Smooth muscle cell (in vitro differentiated cells): ENCODE results near the gene TMED3. TPM values are rescaled to one million over a fixed set of nuclear protein-coding genes. Genes with fewer than 3 reads are reported as not detected.

Source experiments
- DNase-seq: peaks from one replicate; lab custom pipeline; 2025; ENCODE audit not compliant: unreplicated experiment; lab: John Stamatoyannopoulos, UW
- H2AFZ ChIP-seq: fragments of 200-600 bp; sonication (generic); 2 replicates; pipeline ENCODE4 v1.6.0; 2016; ENCODE audit warnings: antibody characterized with exemption, low read depth, mild to moderate bottlenecking
- H3F3A ChIP-seq: fragments of 200-600 bp; sonication (generic); 2 replicates; pipeline ENCODE4 v1.6.0; 2017; ENCODE audit warnings: antibody characterized with exemption, low read depth
- H3K27ac ChIP-seq: fragments of 200-600 bp; sonication (generic); 2 replicates; pipeline ENCODE4 v1.5.1; 2016; ENCODE audit warnings: low read depth, mild to moderate bottlenecking
- H3K27me3 ChIP-seq: fragments of 200-600 bp; sonication (generic); 2 replicates; pipeline ENCODE4 v1.6.1; 2016; ENCODE audit warnings: low read depth, mild to moderate bottlenecking
- H3K36me3 ChIP-seq: fragments of 200-600 bp; sonication (generic); 2 replicates; pipeline ENCODE4 v1.5.1; 2016; ENCODE audit warnings: low read depth
- H3K4me1 ChIP-seq: fragments of 200-600 bp; sonication (generic); 2 replicates; pipeline ENCODE4 v1.5.1; 2016; ENCODE audit warnings: low read depth
- H3K4me2 ChIP-seq: fragments of 200-600 bp; sonication (generic); 2 replicates; pipeline ENCODE4 v1.6.0; 2016; ENCODE audit warnings: mild to moderate bottlenecking
- H3K4me3 ChIP-seq: fragments of 200-600 bp; sonication (generic); 2 replicates; pipeline ENCODE4 v1.5.1; 2016; ENCODE audit warnings: mild to moderate bottlenecking
- H3K79me2 ChIP-seq: fragments of 200-600 bp; sonication (generic); 2 replicates; pipeline ENCODE4 v1.6.0; 2016; ENCODE audit warnings: low read depth, mild to moderate bottlenecking
- H3K9ac ChIP-seq: fragments of 200-600 bp; sonication (generic); 2 replicates; pipeline ENCODE4 v1.6.0; 2016; ENCODE audit warnings: low read depth
- H3K9me3 ChIP-seq: fragments of 200-600 bp; sonication (generic); replicated peaks from 2 replicates; pipeline ENCODE4 v1.5.1; 2016; ENCODE audit warnings: low read depth
- H4K20me1 ChIP-seq: fragments of 200-600 bp; sonication (generic); 2 replicates; pipeline ENCODE4 v1.6.0; 2016; ENCODE audit warnings: low read depth
- CTCF ChIP-seq: fragments of 200-600 bp; sonication (generic); IDR thresholded peaks from 2 replicates; pipeline ENCODE4 v1.5.1; 2017; ENCODE audit warnings: borderline replicate concordance, mild to moderate bottlenecking, antibody characterized with exemption; ENCODE audit not compliant: insufficient read depth, poor library complexity, severe bottlenecking
- WGBS: methylation state at CpG from one replicate; pipeline ENCODE4 v1.1.7; 2016; ENCODE audit warnings: low lambda C conversion rate; 5-methylcytosine and 5-hydroxymethylcytosine counted together
- polyA plus RNA-seq: library from polyadenylated mRNA; unstranded; fragments of >200 nt; fragmentation: Nextera tagmentation; extraction: Ambion mirVana; gene quantifications from 2 replicates; pipeline ENCODE4 v1.2.1, GENCODE V29; 2016
- total RNA-seq: library from RNA; depleted of rRNA; stranded (reverse); fragments of >200 nt; gene quantifications from 2 replicates; pipeline ENCODE4 v1.2.3, GENCODE V29; 2014

Gene TMED3
- total and polyA plus RNA-seq, 2 experiments from 2014 or later: 222 to 228 TPM

- TF ChIP-seq CTCF: no peak
- no peaks in the 10 kb centered on the region for H3K36me3 ChIP-seq
Observed at GRCh38 chr15:79332824-79333510, 22.1 kb downstream of the TMED3 start.

GRCh38 chr15:79337591-79337990 is 26.7 kb downstream of the TMED3 start:
- Histone ChIP-seq H3K36me3 (no peaks in the 10 kb centered on the region), H3K79me2 (no peaks in the 10 kb centered on the region), H2AFZ (no peak overlapping the region), H3K4me3 (no peak overlapping the region), H3K9me3 (no peaks in the 10 kb centered on the region), H3K27ac (no peak overlapping the region), H3F3A (no peaks in the 10 kb centered on the region), H3K4me2 (no peak overlapping the region), H3K27me3 (no peaks in the 10 kb centered on the region), H3K9ac (no peak overlapping the region), H4K20me1 (peaks cover 24% of the 10 kb centered on the region), H3K4me1 (no peaks in the 10 kb centered on the region)
- DNase-seq: no peak
- 92% methylated on average over 7 of the region's 7 CpGs for WGBS
- TF ChIP-seq CTCF: no peak

More at GRCh38 chr15:79332824-79333510, 22.1 kb downstream of the TMED3 start:
- H3K9ac ChIP-seq: no peak overlapping the region
- no peak overlapping the region for H2AFZ ChIP-seq
- 81% methylated on average over 5 of the region's 5 CpGs for WGBS
- H3K9me3 ChIP-seq: no peaks in the 10 kb centered on the region
- no peak overlapping the region for H3K4me3 ChIP-seq
- peak overlapping the region; percentile 8 for H3K4me2 ChIP-seq
- DNase-seq: no peak
- H3K27me3 ChIP-seq: no peaks in the 10 kb centered on the region
- no peaks in the 10 kb centered on the region for H3K4me1 ChIP-seq
- no peaks in the 10 kb centered on the region for H3K79me2 ChIP-seq
- H3F3A ChIP-seq: no peaks in the 10 kb centered on the region
- peak overlapping the region; percentile 27 for H3K27ac ChIP-seq
- H4K20me1 ChIP-seq: peaks cover 8% of the 10 kb centered on the region

- H4K20me1 ChIP-seq: peaks cover 20% of the 10 kb centered on the region
- no peaks in the 10 kb centered on the region for H3K27me3 ChIP-seq
- H2AFZ ChIP-seq: no peak overlapping the region
- no peak overlapping the region for H3K4me3 ChIP-seq
- peak; percentile 91 for TF ChIP-seq CTCF
- 88% methylated on average over 3 of the region's 3 CpGs for WGBS
- DNase-seq: no peak
- no peak overlapping the region for H3K27ac ChIP-seq
- no peak overlapping the region for H3K9ac ChIP-seq
- no peaks in the 10 kb centered on the region for H3K79me2 ChIP-seq
- H3F3A ChIP-seq: no peaks in the 10 kb centered on the region
- H3K4me2 ChIP-seq: no peak overlapping the region
- H3K9me3 ChIP-seq: no peaks in the 10 kb centered on the region
- no peaks in the 10 kb centered on the region for H3K36me3 ChIP-seq
- no peaks in the 10 kb centered on the region for H3K4me1 ChIP-seq
Observed at GRCh38 chr15:79339588-79340314, 28.8 kb downstream of the TMED3 start.
